ENCODE data around the gene CCT2. TPM values are rescaled to one million over a fixed set of nuclear protein-coding genes. Genes with fewer than 3 reads are reported as not detected.

CCT2 gene
- total RNA-seq, 4 donors from 2014 or later, result 59.1 to 200 (median 152) TPM

- Histone ChIP-seq H3K4me1 (no peaks in the 10 kb centered on the region), H3K27ac (no peak overlapping the region), H3K4me3 (no peak overlapping the region), H3K36me3 (no peaks in the 10 kb centered on the region), H3K27me3 (no peaks in the 10 kb centered on the region), H3K9me3 (no peaks in the 10 kb centered on the region)
- TF ChIP-seq POLR2A (IDR thresholded peaks at IDR 0.05) (no peak), CTCF (IDR thresholded peaks at IDR 0.05) (no peak)
- intact Hi-C loops (cut with DNase I; ENCODE audit: low total_unique reads), result no loop called here
- DNase-seq, result no peak
Observed at GRCh38 chr12:69647178-69647577, 61.9 kb downstream of the CCT2 start.

- no peaks in the 10 kb centered on the region for H3K36me3 ChIP-seq
- DNase-seq, result no peak
- TF ChIP-seq POLR2A (IDR thresholded peaks at IDR 0.05) (no peak), CTCF (IDR thresholded peaks at IDR 0.05) (no peak)
- no peak overlapping the region for H3K4me3 ChIP-seq
- H3K27me3 ChIP-seq, result no peaks in the 10 kb centered on the region
- intact Hi-C loops (cut with DNase I; ENCODE audit: low total_unique reads), result no loop called here
- no peak overlapping the region for H3K27ac ChIP-seq
- H3K9me3 ChIP-seq, result no peaks in the 10 kb centered on the region
- no peaks in the 10 kb centered on the region for H3K4me1 ChIP-seq
Observed at GRCh38 chr12:69648476-69648875, 63.2 kb downstream of the CCT2 start.

- no peak for TF ChIP-seq CTCF (IDR thresholded peaks at IDR 0.05)
- Histone ChIP-seq H3K9me3 (no peaks in the 10 kb centered on the region), H3K4me3 (no peak overlapping the region), H3K27me3 (no peaks in the 10 kb centered on the region), H3K36me3 (no peaks in the 10 kb centered on the region), H3K27ac (no peak overlapping the region), H3K4me1 (no peaks in the 10 kb centered on the region)
- no peak for DNase-seq
- intact Hi-C loops (cut with DNase I; ENCODE audit: low total_unique reads), result no loop called here
Observed at GRCh38 chr12:69649529-69649928, 64.3 kb downstream of the CCT2 start.

Small RNA genes within 50 kb of the gene (microRNA-seq; reads per million reads assigned to microRNA genes)
- not detected for gene MIR3913-1 (ENCODE audit: borderline microRNAs expressed, borderline replicate concordance)
- gene MIR3913-2 (ENCODE audit: borderline microRNAs expressed, borderline replicate concordance), result not detected

Small RNA genes within 50 kb of the gene (small RNA-seq; reads per million reads assigned to genes)
- gene MIR3913-1, result 3.8 reads per million, percentile 84 among the genes with 10 or more reads in this experiment

Other genes starting within 250 kb of the CCT2 start
- gene LYZ, start 237.1 kb upstream of the CCT2 start, total RNA-seq, result 10 to 100 TPM in 2 of 4 donors, 1 to 10 TPM in 2; 7.4 to 17.4 (median 12.7) TPM
- 10 to 100 TPM in 2 of 4 donors, 1 to 10 TPM in 2; 8.0 to 58.2 (median 14.1) TPM for gene YEATS4, start 225.7 kb upstream of the CCT2 start, total RNA-seq
- 100 to 1,000 TPM in 1 of 4 donors, 10 to 100 TPM in 3; 27.4 to 159 (median 65.4) TPM for gene FRS2, start 115.1 kb upstream of the CCT2 start, total RNA-seq
- not detected for gene LRRC10, start 25.4 kb downstream of the CCT2 start, total RNA-seq
- gene BEST3, start 113.8 kb downstream of the CCT2 start, total RNA-seq, result under 1 TPM in 1 of 4 donors, not detected in 3; 0.21 TPM
- gene RAB3IP, start 153.4 kb downstream of the CCT2 start, total RNA-seq, result 10 to 100 TPM; 13.5 to 71.5 (median 21.1) TPM
- gene MYRFL, start 239.8 kb downstream of the CCT2 start, total RNA-seq, result 1 to 10 TPM in 1 of 4 donors, not detected in 3; 1.5 TPM

Measured in uterus (tissue), 4 donors.